ENCODE results near the gene LRP5.

DNA sequence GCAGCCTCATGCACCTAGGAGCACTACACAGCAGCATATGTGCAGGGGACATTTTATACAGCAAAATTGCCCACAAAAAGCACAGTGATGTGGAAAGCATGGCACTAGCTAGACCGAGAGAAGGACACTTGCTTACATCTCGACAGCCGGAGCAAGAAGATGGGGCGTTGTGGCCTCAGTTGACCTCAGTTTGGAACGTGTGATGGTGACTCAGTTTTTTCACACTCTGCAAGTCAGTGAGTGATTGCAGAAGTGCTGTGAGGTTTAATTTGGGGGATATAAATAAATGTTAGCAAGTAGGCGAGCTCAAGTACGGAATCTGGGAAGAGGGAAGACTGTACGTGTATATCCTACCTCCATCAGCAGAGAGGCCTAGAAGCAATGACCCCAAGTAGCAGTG, 23.3 kb downstream of the LRP5 start:
- TF ChIP-seq, protein P1, sequence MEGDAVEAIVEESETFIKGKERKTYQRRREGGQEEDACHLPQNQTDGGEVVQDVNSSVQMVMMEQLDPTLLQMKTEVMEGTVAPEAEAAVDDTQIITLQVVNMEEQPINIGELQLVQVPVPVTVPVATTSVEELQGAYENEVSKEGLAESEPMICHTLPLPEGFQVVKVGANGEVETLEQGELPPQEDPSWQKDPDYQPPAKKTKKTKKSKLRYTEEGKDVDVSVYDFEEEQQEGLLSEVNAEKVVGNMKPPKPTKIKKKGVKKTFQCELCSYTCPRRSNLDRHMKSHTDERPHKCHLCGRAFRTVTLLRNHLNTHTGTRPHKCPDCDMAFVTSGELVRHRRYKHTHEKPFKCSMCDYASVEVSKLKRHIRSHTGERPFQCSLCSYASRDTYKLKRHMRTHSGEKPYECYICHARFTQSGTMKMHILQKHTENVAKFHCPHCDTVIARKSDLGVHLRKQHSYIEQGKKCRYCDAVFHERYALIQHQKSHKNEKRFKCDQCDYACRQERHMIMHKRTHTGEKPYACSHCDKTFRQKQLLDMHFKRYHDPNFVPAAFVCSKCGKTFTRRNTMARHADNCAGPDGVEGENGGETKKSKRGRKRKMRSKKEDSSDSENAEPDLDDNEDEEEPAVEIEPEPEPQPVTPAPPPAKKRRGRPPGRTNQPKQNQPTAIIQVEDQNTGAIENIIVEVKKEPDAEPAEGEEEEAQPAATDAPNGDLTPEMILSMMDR (IDR thresholded peaks at IDR 0.05 in 2 of 3, conservative IDR thresholded peaks at IDR 0.05 in 1 of 3; ENCODE audit: borderline replicate concordance in 1 of 3, insufficient read depth in 1 of 3, low read depth in 2 of 3, low read length in 2 of 3): no peak
- no peak for TF ChIP-seq POLR2A (IDR thresholded peaks at IDR 0.05; ENCODE audit: borderline replicate concordance, extremely low read depth, insufficient read depth, insufficient read length)
- no peak for TF ChIP-seq ZNF274 (IDR thresholded peaks at IDR 0.05; ENCODE audit: low read depth, low read length)

All from HCT116 (cell line).